ENCODE results near the gene LYPD6B. TPM values are rescaled to one million over a fixed set of nuclear protein-coding genes. Genes with fewer than 3 reads are reported as not detected.

The LYPD6B gene
- total and polyA plus RNA-seq, 2 experiments from 2014 or later = 16.8 to 26.0 TPM

DNA sequence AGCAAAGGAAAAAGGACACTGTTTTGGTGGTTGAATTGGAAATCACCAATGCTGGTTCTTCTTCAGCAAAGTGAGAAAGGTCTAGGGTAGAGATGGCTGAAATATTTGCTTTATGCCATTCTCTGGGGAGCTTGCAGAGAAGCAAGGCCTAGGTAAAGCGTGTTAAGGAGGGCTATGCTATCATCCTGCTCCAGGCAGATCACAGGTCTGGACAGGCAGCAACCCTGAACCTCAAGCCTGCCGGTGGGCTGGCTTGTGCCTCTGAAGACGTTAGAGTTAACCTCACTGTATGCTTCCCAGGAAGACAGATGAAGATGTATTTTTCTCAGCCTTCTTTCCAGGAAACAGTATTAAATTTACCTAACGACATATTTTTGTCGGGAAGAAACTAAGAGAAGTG is 153.4 kb downstream of the LYPD6B start:
- H3K9me2 ChIP-seq (replicated peaks; ENCODE audit: insufficient read depth) = no peaks in the 10 kb centered on the region
- no peak overlapping the region for H3K27ac ChIP-seq
- no peaks in the 10 kb centered on the region for H3K9me3 ChIP-seq (ENCODE audit: low read depth)
- WGBS (ENCODE audit: low lambda C conversion rate, missing lambda C conversion rate) = 89% methylated on average over 5 of the region's 5 CpGs
- H2AFZ ChIP-seq = no peak overlapping the region
- H4K20me1 ChIP-seq (ENCODE audit: insufficient read depth, poor library complexity, severe bottlenecking) = no peaks in the 10 kb centered on the region
- H3K79me2 ChIP-seq = no peaks in the 10 kb centered on the region
- no peaks in the 10 kb centered on the region for H3K27me3 ChIP-seq
- H3K36me3 ChIP-seq (replicated peaks; ENCODE audit: insufficient read depth, low read depth) = no peaks in the 10 kb centered on the region
- TF ChIP-seq EZH2 (IDR thresholded peaks at IDR 0.05; ENCODE audit: borderline replicate concordance) = no peak
- TF ChIP-seq, protein P1, sequence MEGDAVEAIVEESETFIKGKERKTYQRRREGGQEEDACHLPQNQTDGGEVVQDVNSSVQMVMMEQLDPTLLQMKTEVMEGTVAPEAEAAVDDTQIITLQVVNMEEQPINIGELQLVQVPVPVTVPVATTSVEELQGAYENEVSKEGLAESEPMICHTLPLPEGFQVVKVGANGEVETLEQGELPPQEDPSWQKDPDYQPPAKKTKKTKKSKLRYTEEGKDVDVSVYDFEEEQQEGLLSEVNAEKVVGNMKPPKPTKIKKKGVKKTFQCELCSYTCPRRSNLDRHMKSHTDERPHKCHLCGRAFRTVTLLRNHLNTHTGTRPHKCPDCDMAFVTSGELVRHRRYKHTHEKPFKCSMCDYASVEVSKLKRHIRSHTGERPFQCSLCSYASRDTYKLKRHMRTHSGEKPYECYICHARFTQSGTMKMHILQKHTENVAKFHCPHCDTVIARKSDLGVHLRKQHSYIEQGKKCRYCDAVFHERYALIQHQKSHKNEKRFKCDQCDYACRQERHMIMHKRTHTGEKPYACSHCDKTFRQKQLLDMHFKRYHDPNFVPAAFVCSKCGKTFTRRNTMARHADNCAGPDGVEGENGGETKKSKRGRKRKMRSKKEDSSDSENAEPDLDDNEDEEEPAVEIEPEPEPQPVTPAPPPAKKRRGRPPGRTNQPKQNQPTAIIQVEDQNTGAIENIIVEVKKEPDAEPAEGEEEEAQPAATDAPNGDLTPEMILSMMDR (IDR thresholded peaks at IDR 0.05; ENCODE audit: poor library complexity) = no peak
- TF ChIP-seq EZH2phosphoT487 (IDR thresholded peaks at IDR 0.05; ENCODE audit: low read depth, severe bottlenecking, unreplicated experiment) = no peak
- no peak overlapping the region for H3K4me2 ChIP-seq
- DNase-seq (ENCODE audit: low spot score) = no peak
- no peaks in the 10 kb centered on the region for H3K4me1 ChIP-seq (ENCODE audit: insufficient read depth)
- H3K4me3 ChIP-seq = no peak overlapping the region

DNA sequence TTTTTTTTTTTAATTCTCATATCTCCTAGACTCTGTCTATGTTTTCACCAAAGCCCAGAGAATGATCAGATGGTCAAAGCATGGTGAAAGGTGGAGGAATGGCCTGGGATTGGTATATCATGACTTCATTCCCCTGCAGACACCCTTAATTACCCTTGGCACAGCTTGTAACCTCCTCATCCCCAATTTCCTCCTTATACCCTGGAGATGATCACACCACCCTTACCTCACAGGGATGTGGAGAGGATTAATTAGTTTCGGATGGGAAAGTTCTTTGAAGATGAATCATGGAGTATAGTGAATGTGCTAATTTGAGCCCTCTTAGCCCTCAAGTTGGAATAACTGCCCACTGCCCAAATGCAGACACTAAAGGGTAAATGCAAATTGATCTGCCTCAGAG is 153.9 kb downstream of the LYPD6B start:
- Histone ChIP-seq H3K4me2 (no peak overlapping the region), H2AFZ (no peak overlapping the region), H4K20me1 (ENCODE audit: insufficient read depth, poor library complexity, severe bottlenecking) (no peaks in the 10 kb centered on the region), H3K4me3 (no peak overlapping the region), H3K27ac (no peak overlapping the region), H3K9me3 (ENCODE audit: low read depth) (no peaks in the 10 kb centered on the region), H3K27me3 (no peaks in the 10 kb centered on the region), H3K9me2 (replicated peaks; ENCODE audit: insufficient read depth) (no peaks in the 10 kb centered on the region), H3K36me3 (replicated peaks; ENCODE audit: insufficient read depth, low read depth) (no peaks in the 10 kb centered on the region), H3K79me2 (no peaks in the 10 kb centered on the region), H3K4me1 (ENCODE audit: insufficient read depth) (no peaks in the 10 kb centered on the region)
- TF ChIP-seq EZH2 (IDR thresholded peaks at IDR 0.05; ENCODE audit: borderline replicate concordance) = no peak
- TF ChIP-seq EZH2phosphoT487 (IDR thresholded peaks at IDR 0.05; ENCODE audit: low read depth, severe bottlenecking, unreplicated experiment) = no peak
- TF ChIP-seq, protein P1 (IDR thresholded peaks at IDR 0.05; ENCODE audit: poor library complexity) = no peak
- no peak for DNase-seq (ENCODE audit: low spot score)
- WGBS (ENCODE audit: low lambda C conversion rate, missing lambda C conversion rate) = 81% methylated on average over 1 of the region's 1 CpG

DNA sequence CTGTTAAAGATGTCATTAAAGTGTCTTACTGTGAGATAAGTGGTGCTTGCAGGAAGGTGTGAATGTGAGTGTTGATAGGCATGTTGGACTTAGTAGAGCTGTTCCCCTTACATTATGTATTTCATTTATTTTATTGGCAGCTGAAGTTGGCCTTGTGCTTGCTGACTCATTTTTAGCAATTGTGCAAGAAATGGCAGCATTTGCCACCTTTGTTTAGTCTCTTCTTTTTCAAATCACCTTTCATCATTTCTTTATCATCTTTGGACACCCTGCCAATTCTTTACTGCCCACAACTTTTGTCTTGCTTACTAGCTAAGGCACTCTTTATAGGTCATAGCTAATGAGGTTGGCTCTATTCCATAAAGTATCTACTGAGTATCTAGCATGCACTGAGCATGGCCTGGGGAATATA is 161.6 kb downstream of the LYPD6B start:
- Histone ChIP-seq H3K36me3 (replicated peaks; ENCODE audit: insufficient read depth, low read depth) (no peaks in the 10 kb centered on the region), H3K4me3 (no peak overlapping the region), H3K27ac (no peak overlapping the region), H2AFZ (no peak overlapping the region), H3K9me2 (replicated peaks; ENCODE audit: insufficient read depth) (no peaks in the 10 kb centered on the region), H3K4me2 (no peak overlapping the region), H3K27me3 (no peaks in the 10 kb centered on the region), H3K79me2 (no peaks in the 10 kb centered on the region), H4K20me1 (ENCODE audit: insufficient read depth, poor library complexity, severe bottlenecking) (no peaks in the 10 kb centered on the region), H3K9me3 (ENCODE audit: low read depth) (no peaks in the 10 kb centered on the region), H3K4me1 (ENCODE audit: insufficient read depth) (no peaks in the 10 kb centered on the region)
- no peak for TF ChIP-seq EZH2 (IDR thresholded peaks at IDR 0.05; ENCODE audit: borderline replicate concordance)
- TF ChIP-seq EZH2phosphoT487 (IDR thresholded peaks at IDR 0.05; ENCODE audit: low read depth, severe bottlenecking, unreplicated experiment) = no peak
- TF ChIP-seq, protein P1 (IDR thresholded peaks at IDR 0.05; ENCODE audit: poor library complexity) = no peak
- no peak for DNase-seq (ENCODE audit: low spot score)

DNA sequence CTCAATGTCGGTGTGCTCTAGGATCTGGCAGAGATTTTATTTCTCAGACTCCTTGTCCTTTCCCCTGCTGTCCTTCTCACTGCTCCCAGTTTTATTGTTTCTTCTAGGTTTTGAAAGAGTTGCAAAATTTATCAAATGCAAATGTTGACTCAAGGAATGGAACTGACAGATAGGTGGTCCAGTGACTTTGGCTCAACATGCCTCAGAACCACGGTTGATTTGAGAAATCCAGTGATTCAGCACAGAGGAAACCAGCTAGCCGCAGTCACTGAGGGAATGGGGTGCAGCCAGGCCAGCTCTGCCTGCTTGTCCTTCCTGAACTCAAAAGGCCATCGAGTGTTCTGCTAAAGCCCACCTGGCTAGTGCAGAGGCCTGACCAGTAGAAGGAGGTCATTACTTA is 166.2 kb downstream of the LYPD6B start:
- H3K9me3 ChIP-seq (ENCODE audit: low read depth) = no peaks in the 10 kb centered on the region
- TF ChIP-seq, protein P1 (IDR thresholded peaks at IDR 0.05; ENCODE audit: poor library complexity) = no peak
- TF ChIP-seq EZH2phosphoT487 (IDR thresholded peaks at IDR 0.05; ENCODE audit: low read depth, severe bottlenecking, unreplicated experiment) (no peak), EZH2 (IDR thresholded peaks at IDR 0.05; ENCODE audit: borderline replicate concordance) (no peak)
- no peaks in the 10 kb centered on the region for H3K27me3 ChIP-seq
- H2AFZ ChIP-seq = no peak overlapping the region
- no peaks in the 10 kb centered on the region for H3K4me1 ChIP-seq (ENCODE audit: insufficient read depth)
- peak overlapping the region; percentile 2 for H3K4me2 ChIP-seq
- H3K9me2 ChIP-seq (replicated peaks; ENCODE audit: insufficient read depth) = no peaks in the 10 kb centered on the region
- no peaks in the 10 kb centered on the region for H3K36me3 ChIP-seq (replicated peaks; ENCODE audit: insufficient read depth, low read depth)
- H4K20me1 ChIP-seq (ENCODE audit: insufficient read depth, poor library complexity, severe bottlenecking) = no peaks in the 10 kb centered on the region
- DNase-seq (ENCODE audit: low spot score) = no peak
- no peak overlapping the region for H3K4me3 ChIP-seq
- 55% methylated on average over 4 of the region's 4 CpGs for WGBS (ENCODE audit: low lambda C conversion rate, missing lambda C conversion rate)
- no peaks in the 10 kb centered on the region for H3K79me2 ChIP-seq
- H3K27ac ChIP-seq = peak overlapping the region; percentile 17

Data from hepatocyte (in vitro differentiated cells).